IPS-18c (cell line): ENCODE data around the gene GREB1L.
"Not testable (repeated sequence)": the region's sequence is repeated elsewhere in the genome, so short reads cannot be mapped to it uniquely, and the experiment has no call there.

Experiments used
- H3K4me3 ChIP-seq: 2 replicates; pipeline ENCODE4 v1.7.0; 2013; ENCODE audit warnings: low read depth, mild to moderate bottlenecking, low read length, moderate library complexity; ENCODE audit not compliant: insufficient read depth
- H3K9me3 ChIP-seq: one replicate; pipeline ENCODE4 v1.6.1; 2013; ENCODE audit warnings: mild to moderate bottlenecking, low read length, moderate library complexity; ENCODE audit not compliant: control insufficient read depth, insufficient read depth

Gene GREB1L

GRCh38 chr18:21293479-21293878 is 51.4 kb downstream of the GREB1L start:
- no peaks in the 10 kb centered on the region for H3K9me3 ChIP-seq
- H3K4me3 ChIP-seq: no peak overlapping the region

DNA sequence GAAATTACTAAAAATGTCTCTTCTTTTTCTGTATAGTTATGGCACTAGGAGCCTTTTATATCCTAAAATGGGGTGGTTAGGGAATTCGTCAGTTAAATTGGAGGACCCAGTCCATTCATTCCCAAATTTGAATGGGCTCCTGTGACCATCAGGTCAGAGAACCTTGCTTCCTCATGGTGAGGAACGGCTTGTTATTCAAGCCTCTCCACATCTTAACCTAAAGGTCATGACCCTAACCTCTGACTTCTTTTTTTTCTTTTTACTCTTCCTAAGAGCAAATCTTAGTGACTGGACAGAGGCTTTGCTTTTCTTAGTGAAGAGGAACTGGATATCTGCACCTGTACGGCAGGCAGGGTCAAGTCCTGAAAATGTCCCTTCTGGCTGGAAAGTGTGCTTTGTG is 53.1 kb downstream of the GREB1L start:
- Histone ChIP-seq H3K9me3 (no peaks in the 10 kb centered on the region), H3K4me3 (no peak overlapping the region)

GRCh38 chr18:21296045-21296444 is 54.0 kb downstream of the GREB1L start:
- Histone ChIP-seq H3K4me3 (no peak overlapping the region), H3K9me3 (no peaks in the 10 kb centered on the region)

DNA sequence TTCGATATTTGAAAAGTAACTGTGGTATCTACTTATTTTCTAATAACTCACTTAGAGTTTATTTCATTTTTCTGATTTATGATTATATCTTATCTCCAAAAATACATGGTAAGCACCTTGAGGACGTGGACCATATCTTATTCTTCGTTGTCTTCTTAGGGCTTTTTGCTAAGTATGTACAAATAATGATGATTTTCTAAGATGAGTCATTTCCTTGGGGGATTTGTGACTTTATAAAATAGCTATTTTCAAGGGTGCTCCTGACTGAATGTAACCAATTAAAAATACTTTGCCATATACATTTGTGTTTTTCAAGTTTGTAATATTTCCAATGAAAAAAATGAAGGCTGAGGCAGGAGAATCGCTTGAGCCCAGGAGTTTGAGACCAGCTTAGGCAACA is 56.3 kb downstream of the GREB1L start:
- no peaks in the 10 kb centered on the region for H3K9me3 ChIP-seq

DNA sequence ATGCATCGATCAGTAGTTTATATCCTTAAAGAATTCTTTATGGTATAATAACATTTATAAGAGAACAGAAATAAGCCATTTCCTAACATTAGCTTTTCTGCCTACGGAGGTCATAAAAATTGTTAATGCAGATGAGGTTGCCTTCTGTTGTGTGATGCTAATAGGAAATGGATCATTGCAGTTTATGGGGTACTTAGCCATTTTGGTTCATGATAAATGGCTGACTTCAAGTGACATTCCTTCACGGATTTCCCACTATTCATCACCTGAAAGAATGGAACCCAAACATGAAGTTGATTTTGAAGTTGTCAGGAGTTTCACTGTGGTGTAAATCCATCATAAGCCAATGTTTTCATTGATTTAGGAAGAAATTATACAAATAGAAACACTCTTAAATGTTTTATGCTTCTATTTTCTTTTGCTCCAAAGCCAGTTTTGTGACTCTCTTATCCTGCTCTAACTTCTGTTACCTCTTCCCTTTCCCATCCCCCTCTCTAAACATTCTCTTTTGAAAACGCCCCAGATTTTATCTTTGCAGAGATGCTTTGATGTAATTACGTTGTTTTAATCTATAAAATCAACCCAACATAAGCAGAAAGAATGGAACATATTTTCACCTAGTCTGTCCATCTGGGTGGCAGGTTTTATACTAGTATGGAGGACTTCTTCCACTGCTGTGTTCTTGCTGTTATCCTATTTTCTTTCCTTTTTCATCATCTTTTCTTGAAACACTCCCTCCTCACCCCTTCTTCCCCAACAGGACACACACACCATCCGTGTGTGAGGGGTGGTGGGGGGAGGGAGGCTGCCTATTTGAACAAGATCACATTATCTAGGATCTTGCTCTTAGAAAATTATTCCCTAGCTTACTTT is 58.2 kb downstream of the GREB1L start:
- no peaks in the 10 kb centered on the region for H3K9me3 ChIP-seq
- no peak overlapping the region for H3K4me3 ChIP-seq

More for the DNA sequence above, 56.3 kb downstream of the GREB1L start:
- H3K4me3 ChIP-seq: no peak overlapping the region

DNA sequence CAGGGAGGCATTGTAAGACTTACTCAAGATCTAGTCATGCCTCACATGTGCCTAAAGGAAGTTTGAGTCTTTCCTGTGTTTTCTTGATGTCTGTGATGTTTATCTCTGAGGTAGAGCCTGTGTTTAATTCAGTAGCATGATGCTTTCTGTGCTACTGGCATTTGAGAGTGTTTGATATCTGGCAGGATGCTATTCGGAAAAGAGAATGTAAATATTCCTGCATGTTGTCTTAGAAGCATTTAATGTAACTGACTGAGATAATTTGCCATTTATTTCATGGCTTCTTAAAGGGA is 58.8 kb downstream of the GREB1L start:
- H3K4me3 ChIP-seq: no peak overlapping the region
- no peaks in the 10 kb centered on the region for H3K9me3 ChIP-seq

- no peak overlapping the region for H3K4me3 ChIP-seq
- H3K9me3 ChIP-seq: no peaks in the 10 kb centered on the region
Observed at GRCh38 chr18:21303445-21303844, 61.4 kb downstream of the GREB1L start.

DNA sequence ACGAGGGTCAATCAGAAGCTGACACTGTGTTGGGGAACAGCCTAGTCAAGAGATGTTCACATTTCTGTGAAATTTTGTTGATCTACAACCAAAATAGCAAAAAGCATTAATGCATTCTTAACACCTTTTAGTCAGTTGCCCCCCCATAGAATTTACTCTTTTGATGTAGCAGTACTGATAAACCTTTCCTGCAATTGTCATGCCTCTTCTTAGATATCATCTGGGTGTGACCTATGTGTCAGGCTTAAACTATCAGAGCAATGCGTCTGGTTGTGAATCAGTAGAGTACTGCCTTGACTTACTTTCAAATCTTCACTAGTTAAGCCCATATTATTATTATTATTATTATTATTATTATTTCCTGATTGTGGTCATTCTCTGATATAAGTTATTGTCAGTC is 61.9 kb downstream of the GREB1L start:
- Histone ChIP-seq H3K9me3 (no peaks in the 10 kb centered on the region), H3K4me3 (no peak overlapping the region)

GRCh38 chr18:21305621-21306020 is 63.6 kb downstream of the GREB1L start:
- Histone ChIP-seq H3K9me3 (no peaks in the 10 kb centered on the region), H3K4me3 (no peak overlapping the region)

GRCh38 chr18:21306368-21306767 is 64.3 kb downstream of the GREB1L start:
- H3K4me3 ChIP-seq: no peak overlapping the region
- no peaks in the 10 kb centered on the region for H3K9me3 ChIP-seq

GRCh38 chr18:21307578-21307977 is 65.5 kb downstream of the GREB1L start:
- Histone ChIP-seq H3K9me3 (no peaks in the 10 kb centered on the region), H3K4me3 (no peak overlapping the region)

DNA sequence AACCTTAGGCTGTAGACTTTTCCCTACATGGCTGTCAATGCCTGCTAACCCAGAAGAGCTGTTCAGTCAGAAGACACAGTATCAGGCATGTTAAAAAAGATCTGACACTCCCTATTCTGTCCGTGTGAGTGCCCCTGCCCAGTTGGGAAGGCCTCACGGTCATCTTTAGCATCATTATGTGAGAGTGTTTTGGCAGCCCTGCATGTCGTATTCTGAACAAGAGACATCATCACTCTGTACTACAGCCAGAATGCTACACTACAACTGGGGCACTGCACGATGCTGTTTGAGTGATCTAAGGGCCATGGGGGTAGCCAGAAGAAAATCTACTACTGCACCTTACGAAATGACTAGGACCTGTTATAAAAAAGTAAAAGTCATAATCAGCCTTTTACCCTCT is 67.2 kb downstream of the GREB1L start:
- no peaks in the 10 kb centered on the region for H3K9me3 ChIP-seq
- H3K4me3 ChIP-seq: no peak overlapping the region

DNA sequence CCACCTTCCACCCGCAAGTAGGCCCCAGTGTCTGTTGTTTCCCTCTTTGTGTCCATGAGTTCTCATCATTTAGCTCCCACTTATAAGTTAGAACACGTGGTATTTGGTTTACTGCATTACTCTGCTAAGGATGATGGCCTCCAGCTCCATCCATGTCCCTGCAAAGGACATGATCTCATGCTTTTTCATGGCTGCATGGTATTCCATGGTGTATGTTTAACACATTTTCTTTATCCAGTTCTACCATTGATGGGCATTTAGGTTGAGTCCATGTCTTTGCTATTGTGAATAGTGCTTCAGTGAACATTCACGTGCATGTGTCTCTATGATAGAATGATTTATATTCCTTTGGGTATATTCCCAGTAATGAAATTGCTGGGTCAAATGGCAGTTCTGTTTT is 69.9 kb downstream of the GREB1L start:
- not testable (repeated sequence) for H3K4me3 ChIP-seq, H3K9me3 ChIP-seq

DNA sequence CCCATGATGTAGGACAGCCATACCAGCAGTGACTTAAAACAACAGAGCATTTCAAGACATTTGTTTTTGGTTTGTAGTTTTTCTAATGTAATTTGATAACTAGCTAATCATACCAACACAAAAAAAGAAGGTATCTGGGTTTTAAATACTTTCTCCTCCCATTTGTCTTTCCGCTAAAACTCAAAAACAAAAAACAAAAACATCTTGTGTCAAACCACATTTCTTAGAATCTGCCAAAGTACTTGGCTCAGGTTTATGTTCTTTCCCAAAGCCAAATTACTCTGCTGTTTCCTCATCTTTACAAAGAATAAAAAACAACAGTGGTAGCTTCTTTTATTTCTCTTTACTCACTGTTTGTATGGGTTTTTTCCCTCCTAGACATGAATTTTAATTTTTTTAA is 71.5 kb downstream of the GREB1L start:
- Histone ChIP-seq H3K4me3 (no peak overlapping the region), H3K9me3 (no peaks in the 10 kb centered on the region)

- Histone ChIP-seq H3K9me3 (no peaks in the 10 kb centered on the region), H3K4me3 (no peak overlapping the region)
Observed at GRCh38 chr18:21314724-21315123, 72.7 kb downstream of the GREB1L start.

DNA sequence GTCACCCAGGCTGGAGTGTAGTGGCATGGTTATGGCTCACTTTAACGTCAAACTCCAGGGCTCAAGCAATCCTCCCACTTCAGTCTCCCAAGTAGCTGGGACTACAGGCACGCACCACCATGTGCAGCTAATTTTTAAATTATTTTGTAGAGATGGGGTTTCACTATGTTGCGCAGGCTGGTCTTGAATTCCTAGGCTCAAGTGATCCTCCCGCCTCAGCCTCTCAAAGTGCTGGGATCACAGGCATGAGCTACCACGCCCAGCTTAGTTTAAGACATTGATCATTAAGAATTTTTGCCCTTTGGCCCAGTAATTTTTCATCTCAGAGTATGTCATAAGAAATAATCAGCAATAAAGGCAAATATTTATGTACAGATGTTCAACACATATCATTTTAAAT is 73.1 kb downstream of the GREB1L start:
- H3K9me3 ChIP-seq, H3K4me3 ChIP-seq: not testable (repeated sequence)

DNA sequence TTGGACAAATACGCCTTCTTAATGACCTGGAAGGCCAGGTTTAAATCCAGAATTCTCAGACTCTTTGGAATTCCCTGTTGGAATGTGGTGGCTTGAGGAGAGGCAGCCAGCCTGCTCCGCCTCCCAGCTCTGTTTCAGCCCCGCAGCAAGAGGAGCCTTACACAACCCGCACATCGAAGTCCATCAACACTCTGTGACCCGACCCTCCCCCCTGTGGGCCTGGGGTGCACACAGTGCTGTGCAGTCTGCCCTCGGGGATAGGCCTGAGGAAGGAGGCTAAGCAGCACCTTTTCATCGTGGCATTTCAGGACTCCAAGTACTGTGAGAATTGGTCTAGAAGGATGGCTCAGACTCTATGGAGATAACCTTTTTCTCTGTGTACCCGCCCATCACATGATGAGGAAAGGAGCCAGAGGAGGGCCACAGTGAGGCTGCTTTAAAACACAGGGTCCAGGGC is 73.7 kb downstream of the GREB1L start:
- Histone ChIP-seq H3K9me3 (no peaks in the 10 kb centered on the region), H3K4me3 (no peak overlapping the region)

GRCh38 chr18:21316296-21316695 is 74.3 kb downstream of the GREB1L start:
- Histone ChIP-seq H3K4me3 (no peak overlapping the region), H3K9me3 (no peaks in the 10 kb centered on the region)

- Histone ChIP-seq H3K4me3 (no peak overlapping the region), H3K9me3 (no peaks in the 10 kb centered on the region)
Observed at GRCh38 chr18:21321711-21322110, 79.7 kb downstream of the GREB1L start.
